ENCODE results near the gene CKAP2L. TPM values are rescaled to one million over a fixed set of nuclear protein-coding genes. Genes with fewer than 3 reads are reported as not detected.

The CKAP2L gene
- total and polyA plus RNA-seq, 2 experiments from 2014 or later: 16.2 to 30.2 TPM

DNA sequence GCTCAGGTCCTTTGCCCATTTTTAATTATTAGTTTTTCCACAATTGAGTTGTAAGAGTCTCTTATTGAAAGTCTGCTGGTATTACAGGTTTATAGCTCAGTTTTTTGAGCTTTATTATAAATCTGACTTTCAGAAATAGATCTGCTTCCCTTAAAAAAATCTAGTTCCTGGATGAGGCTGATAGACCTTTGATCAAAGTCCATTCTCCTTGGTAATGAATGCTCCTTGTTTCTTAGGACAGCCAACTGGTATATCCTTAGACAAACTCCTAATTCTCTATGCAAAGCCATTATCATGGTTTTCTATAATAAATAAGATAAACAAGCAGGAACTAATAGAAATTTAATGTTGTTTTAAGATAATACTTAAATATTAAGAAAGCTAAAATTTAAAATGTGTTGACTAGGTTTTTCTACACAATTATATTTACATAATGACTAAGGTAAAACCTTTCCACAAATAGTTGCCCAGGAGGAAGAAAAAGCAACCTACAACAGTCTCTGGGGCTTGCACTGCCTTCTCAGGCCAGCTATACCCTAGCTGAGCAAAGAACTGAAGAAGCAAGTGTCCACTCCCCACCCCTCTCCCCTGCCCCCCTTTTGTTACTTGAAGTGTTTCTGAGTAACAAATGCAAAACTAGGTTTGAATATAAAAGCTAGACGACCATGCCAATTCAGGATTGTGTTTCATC is 26.7 kb downstream of the CKAP2L start:
- H3K4me1 ChIP-seq (ENCODE audit: insufficient read depth): no peaks in the 10 kb centered on the region
- no peaks in the 10 kb centered on the region for H4K20me1 ChIP-seq (replicated peaks; ENCODE audit: insufficient read depth)
- TF ChIP-seq, protein P1, sequence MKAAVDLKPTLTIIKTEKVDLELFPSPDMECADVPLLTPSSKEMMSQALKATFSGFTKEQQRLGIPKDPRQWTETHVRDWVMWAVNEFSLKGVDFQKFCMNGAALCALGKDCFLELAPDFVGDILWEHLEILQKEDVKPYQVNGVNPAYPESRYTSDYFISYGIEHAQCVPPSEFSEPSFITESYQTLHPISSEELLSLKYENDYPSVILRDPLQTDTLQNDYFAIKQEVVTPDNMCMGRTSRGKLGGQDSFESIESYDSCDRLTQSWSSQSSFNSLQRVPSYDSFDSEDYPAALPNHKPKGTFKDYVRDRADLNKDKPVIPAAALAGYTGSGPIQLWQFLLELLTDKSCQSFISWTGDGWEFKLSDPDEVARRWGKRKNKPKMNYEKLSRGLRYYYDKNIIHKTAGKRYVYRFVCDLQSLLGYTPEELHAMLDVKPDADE (IDR thresholded peaks at IDR 0.05): no peak
- TF ChIP-seq CREB1 (CRISPR knock-in tag; IDR thresholded peaks at IDR 0.05; ENCODE audit: low read depth) (no peak), POLR2AphosphoS5 (IDR thresholded peaks at IDR 0.05; ENCODE audit: low read depth) (no peak), JUNB (IDR thresholded peaks at IDR 0.05; ENCODE audit: unreplicated experiment) (no peak), ZNF114 (CRISPR knock-in tag; IDR thresholded peaks at IDR 0.05) (no peak), ZNF462 (CRISPR knock-in tag; IDR thresholded peaks at IDR 0.05) (no peak), REST (IDR thresholded peaks at IDR 0.05; ENCODE audit: unreplicated experiment) (no peak), ZNF331 (CRISPR knock-in tag; IDR thresholded peaks at IDR 0.05; ENCODE audit: low read depth) (no peak), EZH2phosphoT487 (IDR thresholded peaks at IDR 0.05; ENCODE audit: unreplicated experiment) (no peak), CTCF (conservative IDR thresholded peaks at IDR 0.05; ENCODE audit: low read depth in 2 of 2) (no peak), NANOG (IDR thresholded peaks at IDR 0.05; ENCODE audit: borderline replicate concordance) (no peak), STAT1 (IDR thresholded peaks at IDR 0.05; ENCODE audit: unreplicated experiment) (no peak)
- H3K4me3 ChIP-seq: no peak overlapping the region
- H3K4me1 Mint-ChIP-seq: no peaks in the 10 kb centered on the region
- H3K4me3 Mint-ChIP-seq: no peak overlapping the region
- ATAC-seq (no peak), DNase-seq (ENCODE audit: low spot score) (no peak)
- no peaks in the 10 kb centered on the region for H3K27me3 ChIP-seq (ENCODE audit: insufficient read depth)
- H3K27ac ChIP-seq (ENCODE audit: low read depth): no peak overlapping the region
- no peaks in the 10 kb centered on the region for H3K9me2 ChIP-seq (ENCODE audit: insufficient read depth)
- no peak overlapping the region for H3K4me2 ChIP-seq
- H3K36me3 ChIP-seq (ENCODE audit: insufficient read depth): peaks cover 16% of the 10 kb centered on the region
- no peak overlapping the region for H3K27ac Mint-ChIP-seq
- H2AFZ ChIP-seq: no peak overlapping the region
- H3F3A ChIP-seq (replicated peaks; ENCODE audit: low read depth): no peaks in the 10 kb centered on the region
- no peaks in the 10 kb centered on the region for H3K27me3 Mint-ChIP-seq (ENCODE audit: insufficient read depth, low read depth, poor library complexity)
- H3K79me2 ChIP-seq (replicated peaks; ENCODE audit: insufficient read depth): no peaks in the 10 kb centered on the region
- H3K9me3 Mint-ChIP-seq: no peaks in the 10 kb centered on the region
- peaks cover 28% of the 10 kb centered on the region for H3K36me3 Mint-ChIP-seq (ENCODE audit: low read depth)

All from GM23338 (cell line).